ENCODE results near the gene FAM200C.
A peak's percentile ranks its signal among the peaks of the same experiment; 100 is the strongest.

The FAM200C gene

DNA sequence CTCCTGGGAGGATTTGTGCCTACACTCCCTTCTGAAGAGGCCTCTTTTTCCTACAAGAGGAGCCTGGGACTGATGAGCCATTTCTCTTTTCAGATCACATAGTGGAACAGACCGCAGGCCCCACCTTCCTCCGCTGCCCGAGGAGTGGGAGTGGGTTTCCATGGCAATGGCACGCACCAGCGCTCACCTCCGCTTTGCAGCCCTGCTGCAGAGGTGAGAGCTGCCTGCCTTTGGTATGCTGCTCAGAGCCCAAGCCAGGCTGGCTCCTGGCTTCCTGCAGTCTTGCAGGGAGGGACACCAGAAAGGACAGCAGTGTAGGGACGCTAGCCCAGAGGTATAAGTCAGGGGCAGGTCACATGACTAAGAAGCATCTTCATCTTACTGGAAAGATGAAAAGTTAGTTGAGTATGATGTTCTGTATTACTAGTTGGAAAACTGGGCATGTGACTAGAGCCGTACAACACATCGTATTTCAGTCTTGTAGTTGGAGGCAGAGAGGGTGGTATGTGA lies 34.2 kb upstream of the FAM200C start:
- no peak for TF ChIP-seq POLR2A (IDR thresholded peaks at IDR 0.05; ENCODE audit: low read depth, low read length)
- DNase-seq (ENCODE audit: insufficient read length, low spot score) (no peak), FAIRE-seq (no peak)

DNA sequence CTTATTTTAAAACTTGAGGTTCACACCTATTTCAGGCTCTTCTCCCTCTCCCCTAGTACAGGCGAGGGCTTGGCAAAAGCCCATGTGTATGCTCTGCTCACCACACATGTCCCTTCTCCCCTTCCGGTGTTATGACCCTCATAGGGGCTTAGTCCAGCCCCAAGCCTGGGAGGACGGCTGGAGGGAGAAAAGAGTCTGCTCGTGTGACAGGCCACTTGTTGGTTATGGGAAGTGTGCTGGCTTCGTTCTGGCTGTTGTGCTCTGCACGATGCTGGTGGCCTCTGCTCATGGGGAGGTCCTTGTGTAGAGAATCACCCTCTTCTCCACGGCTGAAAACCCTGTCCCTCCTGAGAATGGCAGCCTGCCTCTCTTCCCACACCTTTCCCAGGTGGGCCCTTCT lies 32.9 kb upstream of the FAM200C start:
- no peak for FAIRE-seq
- TF ChIP-seq POLR2A (IDR thresholded peaks at IDR 0.05; ENCODE audit: low read depth, low read length): no peak
- DNase-seq (ENCODE audit: insufficient read length, low spot score): no peak

DNA sequence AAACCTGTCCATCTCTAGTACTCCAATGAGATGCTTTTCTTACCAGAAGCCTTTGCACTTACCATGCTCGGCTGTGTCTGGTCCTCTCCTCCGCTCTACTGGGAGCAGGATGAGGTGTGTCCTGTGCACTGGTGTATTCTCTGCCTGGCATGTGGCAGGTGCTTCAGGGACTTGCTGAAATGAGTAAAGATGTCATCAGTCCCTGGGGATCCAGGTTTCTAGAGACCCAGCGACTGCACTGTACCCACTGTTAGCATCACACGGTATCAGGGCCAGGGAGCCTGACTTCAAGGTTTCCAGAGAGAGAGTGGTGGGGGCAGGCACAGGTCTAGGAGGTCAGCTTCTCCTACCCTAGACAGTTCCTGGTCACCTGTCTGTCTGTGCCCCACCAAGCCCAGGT lies 32.3 kb upstream of the FAM200C start:
- no peak for TF ChIP-seq POLR2A (IDR thresholded peaks at IDR 0.05; ENCODE audit: low read depth, low read length)
- DNase-seq (ENCODE audit: insufficient read length, low spot score) (no peak), FAIRE-seq (no peak)

DNA sequence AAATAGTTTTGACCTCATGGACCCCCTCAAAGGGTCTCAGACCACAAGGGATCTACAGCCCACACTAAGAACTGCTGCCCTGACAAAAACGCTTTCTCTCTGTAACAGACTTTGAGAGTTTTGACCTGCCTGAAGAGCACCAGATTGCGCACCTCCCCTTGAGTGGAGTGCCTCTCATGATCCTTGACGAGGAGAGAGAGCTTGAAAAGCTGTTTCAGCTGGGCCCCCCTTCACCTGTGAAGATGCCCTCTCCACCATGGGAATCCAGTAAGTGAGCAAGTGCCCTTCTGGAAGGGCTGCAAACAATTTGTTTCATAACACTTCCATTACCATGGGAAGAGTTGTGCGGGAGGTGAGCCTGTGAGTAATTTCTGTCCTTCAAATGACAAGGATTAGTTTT lies 27.8 kb upstream of the FAM200C start:
- FAIRE-seq (no peak), DNase-seq (ENCODE audit: insufficient read length, low spot score) (no peak)
- no peak for TF ChIP-seq POLR2A (IDR thresholded peaks at IDR 0.05; ENCODE audit: low read depth, low read length)

DNA sequence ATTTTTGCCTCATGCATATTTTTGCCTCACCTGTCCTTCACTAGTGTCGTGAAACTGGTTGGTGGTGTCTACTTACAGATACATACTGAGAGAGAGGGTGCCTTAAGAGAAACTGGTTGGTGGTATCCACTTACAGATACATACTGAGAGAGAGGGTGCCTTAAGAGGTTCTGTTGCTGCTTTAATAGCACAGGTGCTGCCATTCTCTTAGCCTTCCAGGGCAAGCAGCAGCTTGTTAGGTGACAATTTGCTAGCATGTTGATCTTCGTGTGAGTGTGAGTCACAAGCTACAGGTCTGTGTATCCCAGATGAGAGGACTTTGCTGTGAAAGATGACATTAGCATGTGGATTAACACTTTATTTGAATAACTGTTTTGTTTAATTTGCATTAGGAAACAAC lies 23.2 kb upstream of the FAM200C start:
- no peak for DNase-seq (ENCODE audit: insufficient read length, low spot score)
- no peak for FAIRE-seq
- TF ChIP-seq POLR2A (IDR thresholded peaks at IDR 0.05; ENCODE audit: low read depth, low read length): no peak

DNA sequence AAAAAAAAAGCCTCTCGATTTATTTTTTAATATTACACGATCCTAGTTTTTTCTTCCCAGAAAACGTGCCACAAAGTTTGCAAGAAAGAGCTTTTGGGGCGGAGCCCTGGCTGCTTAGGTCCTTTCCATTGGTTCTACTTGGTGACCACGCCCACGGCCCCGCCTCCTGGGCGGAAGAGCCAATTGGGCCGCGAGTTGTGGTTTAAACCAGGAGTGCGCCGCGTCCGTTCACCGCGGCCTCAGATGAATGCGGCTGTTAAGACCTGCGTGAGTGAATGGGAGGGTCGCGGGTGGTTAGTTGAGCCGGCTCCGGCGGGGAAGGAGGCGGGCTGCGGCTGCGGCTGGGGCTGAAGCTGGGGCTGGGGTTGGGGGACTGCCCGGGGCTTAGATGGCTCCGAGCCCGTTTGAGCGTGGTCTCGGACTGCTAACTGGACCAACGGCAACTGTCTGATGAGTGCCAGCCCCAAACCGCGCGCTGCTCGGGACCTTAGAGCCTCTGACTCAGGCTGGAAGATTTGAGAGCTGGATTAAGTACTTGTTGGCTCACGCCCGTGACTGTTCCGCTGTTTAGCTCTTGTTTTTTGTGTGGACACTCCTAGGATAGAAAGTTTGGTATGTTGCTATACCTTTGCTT lies 21.9 kb upstream of the FAM200C start, which contains the start of gene PTTG1:
Gene PTTG1, plus strand, starts transcription at position 231 of the 634 bp plus-strand sequence. CDS start 458 bp downstream, outside the sequence.
- peak; percentile 84 for FAIRE-seq
- peak; percentile 91 for TF ChIP-seq POLR2A (IDR thresholded peaks at IDR 0.05; ENCODE audit: low read depth, low read length)
- peak; percentile 69 for DNase-seq (ENCODE audit: insufficient read length, low spot score)

DNA sequence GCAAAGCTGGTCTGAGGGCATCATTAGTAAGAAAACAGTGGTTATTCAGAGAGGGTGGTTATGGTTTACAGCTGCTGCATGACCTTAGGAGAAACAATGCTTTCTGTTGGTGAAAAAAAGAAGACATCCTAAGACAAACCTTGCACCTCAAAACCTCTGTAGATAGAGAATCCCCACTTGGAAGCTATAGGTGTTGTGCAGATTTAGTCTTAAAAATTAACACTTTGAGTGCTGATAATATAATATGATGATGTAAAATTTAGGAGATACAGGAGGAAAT lies 20.4 kb upstream of the FAM200C start:
- no peak for TF ChIP-seq POLR2A (IDR thresholded peaks at IDR 0.05; ENCODE audit: low read depth, low read length)
- no peak for DNase-seq (ENCODE audit: insufficient read length, low spot score)
- FAIRE-seq: no peak

DNA sequence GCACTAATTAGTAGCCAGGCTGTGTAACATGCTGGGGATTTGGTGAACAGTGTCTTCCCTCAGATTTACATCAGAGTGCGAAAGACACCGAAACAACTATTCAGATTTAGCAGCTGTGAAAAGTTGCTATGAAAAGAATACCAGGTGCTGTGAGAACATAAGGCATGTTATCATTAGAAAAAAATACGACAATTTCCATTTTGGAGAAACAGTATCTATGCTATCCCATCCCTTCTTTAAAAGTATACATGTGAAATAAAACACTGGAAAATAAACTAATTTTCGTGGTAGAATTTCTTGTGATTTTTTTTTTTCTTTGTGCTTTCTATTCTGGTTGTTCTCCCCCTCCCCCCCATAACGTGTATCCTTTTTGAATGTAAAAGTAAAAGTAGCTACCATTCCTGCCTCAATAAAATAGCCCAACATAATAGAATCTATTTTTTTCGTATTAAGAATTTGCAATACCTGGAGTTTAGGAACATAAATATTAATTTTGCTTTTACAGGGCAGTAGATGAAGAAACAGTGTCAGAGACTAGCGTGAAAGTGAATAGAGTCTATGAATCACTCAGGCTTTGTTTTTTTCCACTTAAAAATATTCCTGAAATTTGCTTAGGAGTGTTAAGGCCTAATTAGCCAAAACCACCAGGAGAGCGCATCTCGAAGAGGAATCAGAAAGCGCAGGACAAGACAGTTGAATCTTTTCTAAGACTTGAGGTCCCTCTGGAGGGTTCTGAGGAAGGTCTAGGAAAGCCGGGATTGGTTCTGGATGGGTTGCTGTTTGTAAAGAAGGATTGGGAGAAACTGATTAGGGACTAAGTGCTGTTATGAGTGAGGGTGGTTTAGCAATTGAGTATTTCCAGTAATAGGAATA lies 19.8 kb upstream of the FAM200C start:
- no peak for FAIRE-seq
- no peak for TF ChIP-seq POLR2A (IDR thresholded peaks at IDR 0.05; ENCODE audit: low read depth, low read length)
- no peak for DNase-seq (ENCODE audit: insufficient read length, low spot score)

DNA sequence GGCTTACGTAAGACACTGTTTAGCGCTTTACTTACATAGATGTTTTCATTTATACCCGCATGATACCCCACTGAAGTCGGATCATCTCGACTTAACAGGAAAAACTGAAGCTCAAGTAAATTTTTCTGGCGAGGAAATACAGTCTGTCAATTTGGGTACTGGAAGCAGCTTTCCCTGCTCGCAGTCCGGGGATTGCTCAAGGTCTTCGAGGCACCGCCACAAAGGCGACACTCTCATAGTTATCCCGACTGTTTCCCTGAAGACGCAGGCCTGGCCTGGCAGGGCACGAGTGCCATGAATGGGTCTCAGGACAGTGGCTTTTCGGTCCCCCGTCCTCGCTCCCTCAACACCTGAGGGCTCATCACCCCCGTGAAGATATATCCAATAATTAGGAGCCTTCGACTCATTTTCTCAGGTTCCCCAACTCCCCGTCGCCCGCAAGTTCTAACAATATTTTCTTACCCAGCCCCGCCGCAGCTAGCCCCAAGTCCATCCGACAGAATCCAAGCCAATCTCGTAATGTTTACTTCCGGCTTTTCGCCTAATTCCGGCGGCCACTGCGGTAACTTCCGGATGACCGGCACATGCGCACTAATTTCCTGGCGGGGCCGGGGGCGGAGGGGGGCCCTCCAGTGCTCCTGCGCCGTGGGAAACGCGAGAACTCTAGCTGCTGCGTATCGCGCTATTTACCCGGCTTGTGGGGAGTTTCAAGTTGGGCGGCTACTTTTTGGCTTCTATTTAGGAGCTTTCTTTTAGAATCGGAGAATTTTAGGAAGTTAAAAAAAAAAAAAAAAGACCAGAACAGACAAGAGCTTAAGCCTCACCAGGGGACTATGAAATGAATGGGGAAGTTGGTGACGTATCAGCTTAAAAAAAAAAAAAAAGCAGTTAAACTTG lies 19.0 kb upstream of the FAM200C start, which contains the start of gene SLU7:
Gene SLU7, minus strand, starts transcription at position 521 of the 897 bp plus-strand sequence. CDS start 3,787 bp downstream, outside the sequence.
- TF ChIP-seq POLR2A (IDR thresholded peaks at IDR 0.05; ENCODE audit: low read depth, low read length): 0 out of 2 replicates have a peak, but pooled peaks have one; percentile 29
- peak; percentile 67 for DNase-seq (ENCODE audit: insufficient read length, low spot score)
- FAIRE-seq: peak; percentile 78

DNA sequence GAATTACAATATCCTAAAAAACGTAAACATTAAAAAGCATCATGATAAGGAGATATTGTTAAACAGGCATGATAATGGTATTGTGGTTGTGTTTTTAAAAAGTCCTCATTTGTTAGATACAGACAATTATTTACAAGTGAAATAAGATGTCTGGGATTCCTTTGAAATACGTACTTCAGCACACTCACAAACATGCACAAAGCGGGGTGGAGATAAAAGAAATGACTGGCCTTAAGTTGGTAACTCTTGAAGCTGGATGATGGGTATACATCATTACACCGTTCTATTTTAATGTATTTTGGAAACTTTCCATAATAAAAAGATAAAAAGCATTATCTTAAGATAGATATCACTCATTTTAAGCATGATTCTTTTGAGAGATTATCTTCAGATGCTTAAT lies 1.0 kb downstream of the FAM200C start:
- DNase-seq (ENCODE audit: insufficient read length, low spot score): no peak
- no peak for FAIRE-seq
- no peak for TF ChIP-seq POLR2A (IDR thresholded peaks at IDR 0.05; ENCODE audit: low read depth, low read length)

DNA sequence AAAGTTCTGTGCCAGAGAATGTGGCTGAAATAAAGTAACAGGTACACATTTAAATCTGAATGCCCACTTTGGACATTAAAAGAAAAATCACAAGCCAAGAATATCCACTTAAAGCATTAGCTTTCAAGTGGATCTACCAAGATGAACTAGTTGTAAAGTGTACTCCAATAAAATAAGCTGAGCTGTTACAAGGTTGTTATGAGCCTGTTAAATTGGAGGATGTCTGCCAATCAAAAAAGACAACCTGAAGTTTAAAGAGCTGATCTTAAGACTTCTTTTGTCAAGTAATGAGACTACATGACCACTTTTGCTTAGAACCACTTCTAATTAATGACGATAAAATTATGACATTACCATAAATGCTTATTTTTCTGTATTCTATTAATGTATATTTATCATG lies 2.4 kb downstream of the FAM200C start:
- TF ChIP-seq POLR2A (IDR thresholded peaks at IDR 0.05; ENCODE audit: low read depth, low read length): no peak
- DNase-seq (ENCODE audit: insufficient read length, low spot score) (no peak), FAIRE-seq (no peak)

DNA sequence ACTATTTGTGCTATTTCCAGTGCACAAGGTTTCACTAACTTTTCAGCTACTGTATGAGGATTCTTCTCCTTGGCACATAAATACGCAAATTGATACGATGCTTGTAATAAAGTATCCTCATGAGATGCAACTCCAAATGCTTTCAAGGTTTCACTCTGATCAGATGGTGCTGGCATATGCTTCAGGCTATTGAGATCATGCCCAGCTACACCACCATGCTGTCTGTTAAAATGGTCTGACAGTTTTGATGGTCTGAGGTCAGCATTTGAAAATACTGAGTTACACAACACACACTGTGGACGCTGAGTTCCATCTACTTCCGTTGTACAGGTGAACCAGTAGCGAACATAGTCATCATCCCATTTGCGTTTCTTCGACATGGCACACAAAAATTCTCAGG lies 4.7 kb downstream of the FAM200C start:
- FAIRE-seq (no peak), DNase-seq (ENCODE audit: insufficient read length, low spot score) (no peak)
- TF ChIP-seq POLR2A (IDR thresholded peaks at IDR 0.05; ENCODE audit: low read depth, low read length): no peak

DNA sequence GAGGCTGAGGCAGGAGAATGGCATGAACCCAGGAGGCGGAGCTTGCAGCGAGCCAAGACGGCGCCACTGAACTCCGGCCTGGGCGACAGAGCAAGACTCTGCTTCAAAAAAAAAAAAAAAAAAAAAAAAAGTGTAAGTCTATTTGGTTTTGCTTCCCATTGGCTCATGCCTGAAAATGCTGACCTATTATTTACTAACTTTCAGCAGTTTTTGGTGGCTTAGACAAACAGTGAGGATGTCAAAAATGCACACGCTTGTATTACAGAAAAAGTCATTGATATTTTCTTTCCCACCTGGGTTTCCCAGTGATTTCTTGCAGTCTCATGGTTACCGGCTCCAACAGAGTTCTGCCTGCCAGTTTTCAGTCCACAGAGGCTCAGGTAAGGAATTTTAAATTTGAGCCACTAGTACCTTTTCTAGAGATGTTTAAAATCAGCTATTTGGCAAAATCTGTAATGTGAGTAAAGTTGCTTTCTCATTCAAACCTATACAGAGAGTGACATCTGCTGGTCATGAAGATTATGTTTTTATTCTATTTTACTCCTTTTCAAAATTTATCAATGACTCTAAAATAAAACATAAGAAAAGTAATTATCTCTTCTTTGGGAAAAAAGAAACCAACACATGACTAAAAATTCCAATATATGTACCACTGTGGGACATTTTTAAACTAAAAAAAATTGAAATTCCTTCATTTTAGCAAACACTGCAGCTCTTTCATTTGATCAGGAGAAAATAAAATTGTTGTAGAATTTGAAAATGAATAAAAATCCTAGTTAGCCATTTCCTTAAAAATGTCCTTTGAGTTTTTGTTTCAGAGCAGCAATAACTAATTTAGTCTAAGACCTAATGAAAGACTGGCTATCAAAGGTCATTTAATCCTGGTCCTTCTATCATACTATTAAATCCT lies 8.8 kb downstream of the FAM200C start:
- FAIRE-seq (no peak), DNase-seq (ENCODE audit: insufficient read length, low spot score) (no peak)
- no peak for TF ChIP-seq POLR2A (IDR thresholded peaks at IDR 0.05; ENCODE audit: low read depth, low read length)

Measured in H54 (cell line).